Measurements from ENCODE around the gene PPP1R37. TPM values are rescaled to one million over a fixed set of nuclear protein-coding genes. Genes with fewer than 3 reads are reported as not detected.

Gene PPP1R37
- polyA plus RNA-seq, 1 experiment, result 16.1 TPM

DNA sequence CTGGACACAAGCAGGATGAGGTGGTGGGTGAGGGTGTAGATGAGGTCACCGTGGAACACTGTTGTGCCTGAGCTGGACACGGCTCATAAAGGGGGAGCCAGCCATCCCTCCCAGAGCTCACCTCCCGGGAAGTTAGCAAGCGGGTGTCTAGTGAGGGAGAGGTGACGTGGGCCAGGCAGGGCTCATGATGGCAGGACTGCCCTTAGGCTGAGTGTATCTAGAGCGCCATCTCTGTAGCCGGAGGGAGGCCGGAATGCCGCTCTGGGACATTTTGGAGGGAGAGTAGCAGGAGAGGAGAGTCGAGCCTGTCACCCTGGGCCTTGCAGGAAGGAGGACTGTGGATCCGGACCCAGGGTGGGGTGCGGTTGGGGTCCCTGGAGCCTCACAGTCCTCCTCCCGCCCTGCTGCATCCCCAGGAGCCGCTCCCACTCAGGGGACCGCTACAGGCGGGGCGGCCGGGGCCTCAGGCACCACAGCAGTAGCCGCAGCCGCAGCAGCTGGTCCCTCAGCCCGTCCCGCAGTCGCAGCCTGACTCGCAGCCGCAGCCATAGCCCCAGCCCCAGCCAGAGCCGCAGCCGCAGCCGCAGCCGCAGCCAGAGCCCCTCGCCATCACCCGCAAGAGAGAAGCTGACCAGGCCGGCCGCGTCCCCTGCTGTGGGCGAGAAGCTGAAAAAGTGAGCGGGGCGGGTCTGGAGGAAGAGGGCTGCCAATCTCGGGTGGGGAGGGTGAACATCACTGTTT lies 25.9 kb upstream of the PPP1R37 start:
- H3K4me3 ChIP-seq (ENCODE audit: low read depth, low read length), result no peak overlapping the region
- no peak for DNase-seq (ENCODE audit: low read depth)
- CTCF ChIA-PET, result no interaction called here
- no peak for TF ChIP-seq CTCF (IDR thresholded peaks at IDR 0.05; ENCODE audit: insufficient read depth, low read depth, low read length)
- H3K27me3 ChIP-seq (ENCODE audit: control insufficient read depth, insufficient read depth, low read length), result no peaks in the 10 kb centered on the region
- POLR2A ChIA-PET, result no interaction called here
- peaks cover 37% of the 10 kb centered on the region for H3K36me3 ChIP-seq (ENCODE audit: control insufficient read depth, insufficient read depth, low read length)

DNA sequence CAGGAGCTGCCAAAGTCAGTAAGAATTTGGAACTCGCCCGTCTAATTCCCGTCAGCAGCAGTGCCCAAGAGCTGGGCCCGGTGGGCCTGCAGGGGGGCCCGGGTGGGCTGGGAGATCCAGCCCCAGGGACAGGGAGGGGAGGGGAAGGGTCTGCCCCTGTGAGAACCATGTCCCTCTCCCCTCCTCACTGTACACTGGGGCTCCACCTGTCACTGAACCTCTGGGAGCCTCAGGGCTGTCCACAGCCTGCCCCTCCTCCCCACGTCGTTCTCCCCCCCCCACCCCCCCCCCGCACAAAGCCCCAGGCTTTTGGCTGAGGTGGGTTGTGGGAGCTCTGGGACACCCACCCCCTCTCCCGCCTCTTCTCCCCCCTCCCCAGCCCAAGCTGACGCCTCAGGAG lies 24.9 kb upstream of the PPP1R37 start:
- Histone ChIP-seq H3K4me3 (ENCODE audit: low read depth, low read length) (no peak overlapping the region), H3K27me3 (ENCODE audit: control insufficient read depth, insufficient read depth, low read length) (no peaks in the 10 kb centered on the region), H3K36me3 (ENCODE audit: control insufficient read depth, insufficient read depth, low read length) (peaks cover 38% of the 10 kb centered on the region)
- DNase-seq (ENCODE audit: low read depth), result no peak
- ChIA-PET POLR2A (no interaction called here), CTCF (interaction anchor here (2.5 kb wide), 1 partner anchor 9 kb away, joined by 19 read pairs; no protein-coding TSS in a partner anchor)
- TF ChIP-seq CTCF (IDR thresholded peaks at IDR 0.05; ENCODE audit: insufficient read depth, low read depth, low read length), result no peak

GRCh38 chr19:45069056-45069455 lies 23.9 kb upstream of the PPP1R37 start:
- Histone ChIP-seq H3K36me3 (ENCODE audit: control insufficient read depth, insufficient read depth, low read length) (peaks cover 34% of the 10 kb centered on the region), H3K4me3 (ENCODE audit: low read depth, low read length) (no peak overlapping the region), H3K27me3 (ENCODE audit: control insufficient read depth, insufficient read depth, low read length) (no peaks in the 10 kb centered on the region)
- no peak for DNase-seq (ENCODE audit: low read depth)
- CTCF ChIA-PET, result interaction anchor here (2.5 kb wide), 1 partner anchor 10 kb away, joined by 19 read pairs; no protein-coding TSS in a partner anchor
- POLR2A ChIA-PET, result no interaction called here
- no peak for TF ChIP-seq CTCF (IDR thresholded peaks at IDR 0.05; ENCODE audit: insufficient read depth, low read depth, low read length)

- no peak for TF ChIP-seq CTCF (IDR thresholded peaks at IDR 0.05; ENCODE audit: insufficient read depth, low read depth, low read length)
- ChIA-PET POLR2A (no interaction called here), CTCF (interaction anchor here (0.5 to 2.5 kb wide), 2 partner anchors 11 to 265 kb away, joined by 3 to 19 read pairs; no protein-coding TSS in a partner anchor)
- no peak overlapping the region for H3K4me3 ChIP-seq (ENCODE audit: low read depth, low read length)
- no peak for DNase-seq (ENCODE audit: low read depth)
- no peaks in the 10 kb centered on the region for H3K27me3 ChIP-seq (ENCODE audit: control insufficient read depth, insufficient read depth, low read length)
- H3K36me3 ChIP-seq (ENCODE audit: control insufficient read depth, insufficient read depth, low read length), result peaks cover 26% of the 10 kb centered on the region
These were observed 22.8 kb upstream of the PPP1R37 start for GRCh38 chr19:45070214-45070613.

DNA sequence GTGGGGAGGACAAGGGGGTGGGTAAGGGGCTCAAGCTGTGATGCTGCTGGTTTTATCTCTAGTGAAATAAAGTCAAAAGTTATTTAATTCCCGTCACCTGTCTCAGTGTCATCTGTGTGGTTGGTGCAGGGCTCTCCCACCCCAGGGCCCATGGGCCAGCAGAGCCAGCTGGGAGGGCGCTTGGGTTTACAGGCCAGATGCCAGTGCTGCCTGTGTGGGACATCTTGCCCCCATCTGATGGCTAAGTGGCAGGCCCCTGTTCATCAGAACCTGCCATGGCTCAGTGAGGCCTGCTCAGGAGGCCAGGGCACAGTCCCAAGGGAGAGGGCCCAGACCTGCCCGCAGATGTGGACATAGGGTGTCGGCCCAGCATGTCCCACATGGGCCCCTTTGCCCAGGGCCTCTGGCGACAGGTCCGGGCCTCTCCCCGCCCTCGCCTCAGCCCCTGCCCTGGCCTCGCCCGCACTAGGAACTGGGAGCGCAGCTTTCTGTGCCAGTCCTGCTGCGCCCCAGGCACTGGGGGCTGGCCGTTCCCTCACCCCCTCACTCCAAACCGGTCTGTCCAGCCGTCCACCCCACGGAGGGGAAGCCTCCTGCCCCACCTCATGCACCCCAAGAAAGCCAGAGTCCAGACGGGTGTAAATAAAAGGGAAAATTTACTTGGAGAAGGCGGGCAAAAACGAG lies 22.0 kb upstream of the PPP1R37 start:
- peaks cover 23% of the 10 kb centered on the region for H3K36me3 ChIP-seq (ENCODE audit: control insufficient read depth, insufficient read depth, low read length)
- DNase-seq (ENCODE audit: low read depth), result no peak
- CTCF ChIA-PET, result interaction anchor here (0.5 kb wide), 1 partner anchor 264 kb away, joined by 3 read pairs; no protein-coding TSS in a partner anchor

More for the DNA sequence above, 22.0 kb upstream of the PPP1R37 start:
- TF ChIP-seq CTCF (IDR thresholded peaks at IDR 0.05; ENCODE audit: insufficient read depth, low read depth, low read length), result no peak
- POLR2A ChIA-PET, result no interaction called here
- Histone ChIP-seq H3K4me3 (ENCODE audit: low read depth, low read length) (no peak overlapping the region), H3K27me3 (ENCODE audit: control insufficient read depth, insufficient read depth, low read length) (no peaks in the 10 kb centered on the region)

Data from BJ (cell line).